Measurements from ENCODE around the gene ADARB2.
"Not testable (repeated sequence)": the region's sequence is repeated elsewhere in the genome, so short reads cannot be mapped to it uniquely, and the experiment has no call there.

The ADARB2 gene

DNA sequence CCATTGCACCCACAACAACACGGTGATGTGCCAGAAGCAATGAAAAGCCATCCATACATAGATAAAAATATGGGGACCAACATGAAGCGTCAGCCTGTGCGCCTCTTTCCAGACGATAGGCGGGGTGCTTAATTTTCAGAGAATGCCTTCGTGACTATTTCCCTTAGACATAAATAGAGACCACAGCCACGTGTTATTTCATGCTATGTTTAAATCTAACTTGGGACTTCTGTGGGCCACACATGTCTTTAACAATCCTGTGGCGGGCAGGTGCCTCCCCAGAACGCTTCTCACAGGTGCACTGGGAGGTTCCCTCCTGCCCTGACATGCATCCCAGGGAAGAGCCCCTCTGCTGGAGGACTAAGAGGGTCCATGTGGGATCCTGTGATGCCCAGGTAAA lies 259.7 kb downstream of the ADARB2 start:
- FAIRE-seq = no peak
- no peak for DNase-seq (ENCODE audit: insufficient read length, low spot score)

GRCh38 chr10:1476455-1476803 lies 260.9 kb downstream of the ADARB2 start:
- no peak for DNase-seq (ENCODE audit: insufficient read length, low spot score)
- FAIRE-seq = no peak

DNA sequence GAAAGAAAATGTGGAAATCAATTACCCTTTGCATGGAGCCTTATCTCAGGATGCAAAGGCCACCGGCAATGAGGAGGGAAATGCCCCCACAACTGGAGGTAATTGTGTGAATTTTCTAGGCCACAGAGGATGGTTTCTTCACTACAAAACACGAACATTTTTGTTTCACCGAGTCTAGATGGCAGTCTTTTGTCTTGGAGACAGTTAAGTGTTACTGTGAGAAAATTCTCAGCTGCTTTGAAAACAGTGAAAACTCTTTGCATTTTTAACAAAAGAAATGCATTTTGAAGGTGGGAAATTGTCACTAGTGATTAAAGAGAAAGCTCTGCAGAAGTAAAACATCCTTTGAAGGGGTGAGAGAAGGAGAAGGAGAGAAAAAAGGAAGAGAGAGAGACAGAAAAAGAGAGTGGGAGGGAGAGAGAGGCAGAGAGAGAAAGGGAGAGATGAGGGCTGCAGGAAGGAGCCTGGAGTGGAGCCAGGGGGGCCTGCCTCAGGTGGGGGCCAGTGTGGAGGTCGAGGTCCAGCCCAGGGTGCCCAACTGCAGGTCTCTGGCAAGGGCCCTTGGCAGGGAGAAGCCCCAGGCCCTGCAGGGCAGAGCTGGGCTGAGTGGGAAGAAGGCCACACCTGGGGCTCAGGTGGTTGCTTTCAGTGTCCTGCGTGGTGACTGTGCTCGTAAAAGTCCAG lies 261.4 kb downstream of the ADARB2 start:
- no peak for FAIRE-seq
- no peak for DNase-seq (ENCODE audit: insufficient read length, low spot score)

DNA sequence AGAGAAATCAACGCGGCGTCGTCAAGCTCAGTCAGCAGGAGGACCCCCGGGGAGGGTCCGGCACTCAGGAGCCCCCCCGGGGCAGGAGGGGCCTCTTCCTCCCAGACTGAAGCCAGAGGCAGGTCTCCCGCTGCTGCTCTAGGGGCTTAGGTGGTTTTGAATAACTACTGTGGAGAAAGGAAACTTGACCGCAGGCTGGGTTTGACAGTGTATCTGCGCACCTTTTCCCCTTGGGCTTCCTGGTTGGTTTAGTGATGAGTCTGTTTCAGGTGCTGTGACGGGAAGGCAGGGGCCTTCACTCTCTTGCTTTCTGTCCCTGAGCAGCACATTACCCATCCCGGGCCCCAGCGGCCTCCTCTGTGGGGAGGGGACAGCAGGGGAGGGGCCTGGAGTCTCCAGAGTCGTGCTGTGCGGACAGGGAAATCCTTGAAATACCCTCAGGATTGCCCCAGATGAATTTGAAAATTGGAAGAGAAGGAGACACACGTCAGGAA lies 262.2 kb downstream of the ADARB2 start:
- no peak for FAIRE-seq

DNA sequence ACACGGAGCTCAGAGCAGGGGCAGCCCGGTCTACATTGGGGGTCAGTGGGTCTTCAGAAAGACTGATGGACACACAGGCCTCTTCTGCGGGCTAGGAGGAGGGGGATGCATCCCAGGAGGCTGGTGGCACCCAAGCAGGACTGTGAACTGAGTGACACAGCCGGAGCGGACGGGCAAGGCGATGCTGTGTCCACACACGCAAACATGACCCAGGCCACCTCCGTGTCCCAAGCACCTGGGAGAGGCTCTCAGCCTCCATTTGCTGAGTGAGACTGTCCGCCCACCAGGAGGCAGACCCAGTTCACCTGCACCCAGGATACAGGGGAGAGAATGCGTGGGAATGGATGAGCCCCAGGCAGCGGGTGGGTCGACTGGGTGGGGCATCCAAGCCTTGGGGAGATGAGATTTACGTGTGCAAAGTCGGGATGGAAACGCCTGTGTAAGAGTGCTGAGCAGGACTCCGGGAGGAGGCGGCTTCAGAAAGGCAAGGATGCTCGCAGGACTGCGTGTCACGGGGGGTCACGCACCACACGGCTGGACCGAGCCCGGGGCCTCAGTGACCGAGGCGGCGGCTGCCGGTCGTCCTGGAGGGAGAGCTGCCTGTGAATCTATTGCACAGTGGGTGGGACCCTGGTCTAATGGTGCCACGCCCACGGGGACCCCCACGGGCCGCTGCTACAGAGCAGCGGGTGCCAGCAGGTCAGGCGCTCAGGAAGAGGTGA lies 262.8 kb downstream of the ADARB2 start:
- no peak for FAIRE-seq
- no peak for DNase-seq (ENCODE audit: insufficient read length, low spot score)

More for the DNA sequence above, 262.2 kb downstream of the ADARB2 start:
- no peak for DNase-seq (ENCODE audit: insufficient read length, low spot score)

DNA sequence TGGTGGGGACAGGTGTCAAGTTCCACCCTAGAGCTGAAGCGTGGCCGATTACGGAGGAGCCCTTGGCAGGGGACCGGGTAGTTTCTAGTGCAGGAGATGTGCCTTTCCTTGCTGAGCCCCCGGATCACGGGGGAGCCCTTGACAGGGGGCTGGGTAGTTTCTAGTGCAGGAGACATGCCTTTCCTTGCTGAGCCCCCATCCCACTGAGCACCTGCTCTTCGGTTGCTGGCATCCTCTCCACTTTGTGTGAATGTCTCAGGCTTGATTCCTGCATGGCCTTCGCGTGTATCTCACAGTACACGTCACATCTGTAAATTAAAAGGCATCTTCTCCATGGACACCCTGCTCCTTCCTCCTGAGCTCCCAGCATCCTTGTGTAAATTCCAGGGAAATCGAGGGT lies 263.5 kb downstream of the ADARB2 start:
- FAIRE-seq = no peak
- no peak for DNase-seq (ENCODE audit: insufficient read length, low spot score)

DNA sequence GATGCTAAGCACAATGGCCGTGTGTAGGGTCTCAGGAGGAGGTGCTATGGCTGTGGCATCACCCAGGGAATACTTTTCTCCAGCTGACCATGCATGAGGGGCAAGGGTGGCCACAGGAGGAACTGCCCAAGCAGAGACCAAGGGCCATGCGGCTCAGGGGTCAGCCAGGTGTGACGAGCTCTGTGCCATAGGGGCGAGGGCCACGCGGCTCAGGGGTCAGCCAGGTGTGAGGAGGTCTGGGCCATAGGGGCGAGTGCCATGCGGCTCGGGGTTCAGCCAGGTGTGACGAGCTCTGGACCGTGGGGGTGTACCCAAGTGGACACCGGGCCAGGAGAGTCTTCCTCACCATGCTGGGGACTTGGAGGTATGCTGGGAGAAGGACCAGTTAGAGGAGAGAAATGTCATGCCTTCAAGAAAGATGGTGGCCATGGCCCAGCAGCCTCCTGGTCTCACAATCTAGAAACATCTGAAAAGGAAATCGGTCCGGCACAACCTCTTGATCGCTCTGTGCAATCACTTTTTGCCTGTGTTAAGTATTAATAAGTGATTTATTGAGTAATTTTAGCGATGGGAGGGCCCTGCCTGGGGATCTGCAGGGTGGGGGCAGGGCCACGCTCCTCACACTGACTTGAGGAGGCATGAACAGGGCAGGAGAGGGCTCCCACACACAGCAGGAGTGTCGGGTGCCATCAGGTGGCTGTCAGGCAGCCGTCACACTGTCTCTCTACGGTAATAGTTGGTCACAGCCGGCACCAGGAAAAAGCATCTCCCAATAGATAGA lies 265.0 kb downstream of the ADARB2 start:
- FAIRE-seq = no peak

GRCh38 chr10:1468811-1469210 lies 268.5 kb downstream of the ADARB2 start:
- DNase-seq (ENCODE audit: insufficient read length, low spot score) (no peak), FAIRE-seq (no peak)

More for the DNA sequence above, 265.0 kb downstream of the ADARB2 start:
- no peak for DNase-seq (ENCODE audit: insufficient read length, low spot score)

DNA sequence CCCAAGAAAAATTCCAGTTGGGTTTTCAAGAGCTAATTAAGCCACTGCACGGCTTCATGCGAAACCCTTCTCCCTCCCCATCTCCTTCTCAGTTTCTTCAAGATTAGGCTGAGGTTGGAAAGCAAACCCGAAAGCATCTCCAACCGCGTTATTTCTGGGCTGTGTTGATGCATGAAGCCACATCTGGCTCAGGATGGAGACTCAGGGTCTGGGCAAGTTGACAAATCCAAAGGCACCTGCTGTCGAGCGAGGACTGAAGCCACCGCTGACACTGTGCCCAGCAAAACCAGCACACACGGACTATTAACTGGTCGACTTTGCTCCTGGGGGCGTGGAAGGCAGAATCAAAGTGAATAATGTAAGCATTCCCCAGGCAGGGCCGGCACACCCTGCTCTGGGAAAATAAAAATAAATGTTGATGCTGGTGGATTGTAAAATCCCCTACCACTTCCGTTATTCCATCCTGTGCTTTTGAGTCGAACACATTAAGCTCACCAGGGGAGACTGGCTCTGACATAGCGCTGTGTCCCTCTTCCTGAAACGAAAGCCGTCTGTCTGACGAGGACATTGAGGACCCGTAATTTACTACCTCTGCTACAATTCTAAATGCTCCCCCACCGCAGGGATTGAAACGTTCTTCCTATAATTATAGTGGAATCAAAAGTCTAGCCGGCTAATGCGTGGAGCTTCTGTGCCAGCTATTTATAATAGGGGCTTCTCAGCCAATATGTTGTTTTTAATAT lies 269.8 kb downstream of the ADARB2 start:
- FAIRE-seq (no peak), DNase-seq (ENCODE audit: insufficient read length, low spot score) (no peak)

- FAIRE-seq (no peak), DNase-seq (ENCODE audit: insufficient read length, low spot score) (no peak)
Measured at GRCh38 chr10:1465993-1466764, 271.1 kb downstream of the ADARB2 start.

- DNase-seq (ENCODE audit: insufficient read length, low spot score) (no peak), FAIRE-seq (no peak)
Measured at GRCh38 chr10:1465418-1465911, 271.9 kb downstream of the ADARB2 start.

- DNase-seq (ENCODE audit: insufficient read length, low spot score) = peak; percentile 12
- no peak for FAIRE-seq
Measured at GRCh38 chr10:1464881-1465417, 272.4 kb downstream of the ADARB2 start.

DNA sequence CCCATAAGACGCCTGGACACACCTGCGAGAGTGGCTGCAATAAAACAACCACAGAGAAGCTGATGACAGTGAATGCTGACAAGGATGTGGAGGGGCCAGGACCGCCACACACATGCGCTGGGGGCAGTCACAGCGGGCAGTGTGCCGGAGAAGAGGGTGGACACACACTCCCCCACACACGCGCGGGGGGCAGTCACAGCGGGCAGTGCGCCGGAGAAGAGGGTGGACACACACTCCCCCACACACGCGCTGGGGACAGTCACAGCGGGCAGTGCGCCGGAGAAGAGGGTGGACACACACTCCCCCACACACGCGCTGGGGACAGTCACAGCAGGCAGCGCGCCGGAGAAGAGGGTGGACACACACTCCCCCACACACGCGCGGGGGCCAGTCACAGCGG lies 273.4 kb downstream of the ADARB2 start:
- not testable (repeated sequence) for FAIRE-seq

GRCh38 chr10:1462994-1463633 lies 274.2 kb downstream of the ADARB2 start:
- FAIRE-seq (no peak), DNase-seq (ENCODE audit: insufficient read length, low spot score) (no peak)

More for the DNA sequence above, 273.4 kb downstream of the ADARB2 start:
- DNase-seq (ENCODE audit: insufficient read length, low spot score) = not testable (repeated sequence)

DNA sequence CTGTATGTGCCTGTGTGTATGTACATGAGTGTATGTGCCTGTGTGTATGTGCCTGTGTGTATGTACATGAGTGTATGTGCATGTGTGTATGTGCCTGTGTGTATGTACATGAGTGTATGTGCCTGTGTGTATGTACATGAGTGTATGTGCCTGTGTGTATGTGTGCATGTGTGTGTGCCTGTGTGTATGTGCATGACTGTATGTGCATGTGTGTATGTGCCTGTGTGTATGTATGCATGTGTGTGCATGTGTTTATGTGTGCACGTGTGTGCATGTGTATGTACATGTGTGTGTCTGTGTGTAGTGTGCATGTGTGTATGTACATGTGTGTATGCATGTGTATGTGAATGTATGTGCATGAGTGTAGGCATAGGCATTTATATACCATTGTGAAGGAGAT lies 274.8 kb downstream of the ADARB2 start:
- DNase-seq (ENCODE audit: insufficient read length, low spot score) (no peak), FAIRE-seq (peak; percentile 93)

GRCh38 chr10:1462032-1462431 lies 275.3 kb downstream of the ADARB2 start:
- no peak for DNase-seq (ENCODE audit: insufficient read length, low spot score)
- no peak for FAIRE-seq

DNA sequence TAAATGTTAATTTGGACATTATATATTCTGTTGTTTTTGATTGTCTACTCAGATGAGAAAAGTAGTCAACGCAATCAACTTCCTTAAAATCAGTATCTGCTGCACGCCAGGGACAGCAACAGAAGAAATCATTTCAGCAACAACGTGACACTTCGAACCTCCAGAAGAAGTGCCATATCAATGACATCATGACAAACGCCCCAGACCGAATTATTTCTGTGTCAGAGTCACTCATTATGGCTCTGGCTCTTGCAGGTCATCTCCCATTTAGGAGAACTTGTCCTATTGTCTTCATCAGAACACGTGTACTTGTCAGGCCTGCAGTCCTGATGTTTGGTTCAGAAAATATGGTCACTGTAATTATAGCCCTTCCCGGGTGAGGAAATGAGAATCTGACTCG lies 276.3 kb downstream of the ADARB2 start:
- no peak for DNase-seq (ENCODE audit: insufficient read length, low spot score)
- FAIRE-seq = no peak

GRCh38 chr10:1459664-1460063 lies 277.7 kb downstream of the ADARB2 start:
- not testable (repeated sequence) for DNase-seq (ENCODE audit: insufficient read length, low spot score); FAIRE-seq

GRCh38 chr10:1454951-1455350 lies 282.4 kb downstream of the ADARB2 start:
- no peak for DNase-seq (ENCODE audit: insufficient read length, low spot score)
- FAIRE-seq = no peak
